Duodenal mucosa (tissue), 2 donors: Measurements from ENCODE around the gene SLC2A9.

ENCODE experiments used
- H3K27ac ChIP-seq: one replicate; pipeline ENCODE4 v1.7.0; 2013; ENCODE audit warnings: low read depth, low read length
- H3K27me3 ChIP-seq, 2 donors: one replicate each; pipeline ENCODE4 v1.7.0; 2013; ENCODE audit warnings: low read length in 2 of 2, control low read depth in 1 of 2; ENCODE audit not compliant: insufficient read depth in 2 of 2, control insufficient read depth in 1 of 2
- H3K36me3 ChIP-seq, 2 donors: one replicate each; pipeline ENCODE4 v1.7.0; 2013; ENCODE audit warnings: low read length in 2 of 2, control low read depth in 1 of 2; ENCODE audit not compliant: insufficient read depth in 2 of 2, control insufficient read depth in 1 of 2
- H3K4me1 ChIP-seq, 2 donors: one replicate each; pipeline ENCODE4 v1.7.0; 2013; ENCODE audit warnings: low read length in 2 of 2, control low read depth in 1 of 2; ENCODE audit not compliant: insufficient read depth in 2 of 2, control insufficient read depth in 1 of 2
- H3K4me3 ChIP-seq, 2 donors: one replicate each; pipeline ENCODE4 v1.7.0; 2013; ENCODE audit warnings: low read length in 2 of 2, low read depth in 1 of 2
- H3K9ac ChIP-seq, 2 donors: one replicate each; pipeline ENCODE4 v1.7.0; 2013; ENCODE audit warnings: low read length in 2 of 2, low read depth in 1 of 2
- H3K9me3 ChIP-seq, 2 donors: one replicate each; pipeline ENCODE4 v1.7.0; 2013; ENCODE audit warnings: low read length in 2 of 2, control low read depth in 1 of 2; ENCODE audit not compliant: control insufficient read depth in 1 of 2

Gene SLC2A9

GRCh38 chr4:10041036-10041435 lies 19.7 kb upstream of the SLC2A9 start:
- H3K27me3 ChIP-seq: no peaks in the 10 kb centered on the region
- H3K27ac ChIP-seq: no peak overlapping the region
- H3K9me3 ChIP-seq: peaks cover 0 to 6% of the 10 kb centered on the region in 2 donors
- H3K4me1 ChIP-seq: no peaks in the 10 kb centered on the region
- H3K4me3 ChIP-seq: no peak overlapping the region
- H3K36me3 ChIP-seq: no peaks in the 10 kb centered on the region
- H3K9ac ChIP-seq: no peak overlapping the region

- peaks cover 0 to 6% of the 10 kb centered on the region in 2 donors for H3K9me3 ChIP-seq
- no peaks in the 10 kb centered on the region for H3K36me3 ChIP-seq
- no peaks in the 10 kb centered on the region for H3K4me1 ChIP-seq
- H3K27ac ChIP-seq: no peak overlapping the region
- no peaks in the 10 kb centered on the region for H3K27me3 ChIP-seq
- H3K9ac ChIP-seq: no peak overlapping the region
- H3K4me3 ChIP-seq: no peak overlapping the region
These were observed 19.0 kb upstream of the SLC2A9 start for GRCh38 chr4:10040049-10040892.

- peaks cover 8 to 23% of the 10 kb centered on the region in 2 donors for H3K4me1 ChIP-seq
- H3K9ac ChIP-seq: no peak overlapping the region
- no peak overlapping the region for H3K27ac ChIP-seq
- H3K4me3 ChIP-seq: no peak overlapping the region
- no peaks in the 10 kb centered on the region for H3K27me3 ChIP-seq
- no peaks in the 10 kb centered on the region for H3K36me3 ChIP-seq
- no peaks in the 10 kb centered on the region for H3K9me3 ChIP-seq
These were observed 15.6 kb upstream of the SLC2A9 start for GRCh38 chr4:10036807-10037342.

GRCh38 chr4:10035130-10035529 lies 13.8 kb upstream of the SLC2A9 start:
- H3K4me3 ChIP-seq: no peak overlapping the region
- no peaks in the 10 kb centered on the region for H3K27me3 ChIP-seq
- no peaks in the 10 kb centered on the region for H3K9me3 ChIP-seq
- no peak overlapping the region for H3K27ac ChIP-seq
- no peak overlapping the region for H3K9ac ChIP-seq
- peaks cover 8 to 25% of the 10 kb centered on the region in 2 donors for H3K4me1 ChIP-seq
- H3K36me3 ChIP-seq: no peaks in the 10 kb centered on the region

- Histone ChIP-seq H3K4me1 (peaks cover 8 to 25% of the 10 kb centered on the region in 2 donors), H3K27me3 (no peaks in the 10 kb centered on the region), H3K9ac (no peak overlapping the region), H3K4me3 (no peak overlapping the region), H3K9me3 (no peaks in the 10 kb centered on the region), H3K36me3 (no peaks in the 10 kb centered on the region), H3K27ac (no peak overlapping the region)
These were observed 13.4 kb upstream of the SLC2A9 start for GRCh38 chr4:10034612-10035104.

GRCh38 chr4:10034136-10034535 lies 12.8 kb upstream of the SLC2A9 start:
- H3K27me3 ChIP-seq: no peaks in the 10 kb centered on the region
- H3K4me3 ChIP-seq: no peak overlapping the region
- H3K27ac ChIP-seq: no peak overlapping the region
- no peak overlapping the region for H3K9ac ChIP-seq
- H3K9me3 ChIP-seq: no peaks in the 10 kb centered on the region
- H3K4me1 ChIP-seq: peaks cover 8 to 25% of the 10 kb centered on the region in 2 donors
- no peaks in the 10 kb centered on the region for H3K36me3 ChIP-seq

GRCh38 chr4:10033191-10033881 lies 12.0 kb upstream of the SLC2A9 start:
- Histone ChIP-seq H3K9me3 (no peaks in the 10 kb centered on the region), H3K4me3 (no peak overlapping the region), H3K9ac (no peak overlapping the region), H3K36me3 (no peaks in the 10 kb centered on the region), H3K4me1 (peaks cover 8 to 25% of the 10 kb centered on the region in 2 donors), H3K27ac (peak overlapping the region; percentile 32), H3K27me3 (no peaks in the 10 kb centered on the region)

- Histone ChIP-seq H3K4me1 (peaks cover 8 to 25% of the 10 kb centered on the region in 2 donors), H3K4me3 (no peak overlapping the region), H3K27me3 (no peaks in the 10 kb centered on the region), H3K27ac (peak overlapping the region; percentile 2), H3K9ac (no peak overlapping the region), H3K9me3 (no peaks in the 10 kb centered on the region), H3K36me3 (no peaks in the 10 kb centered on the region)
These were observed 11.3 kb upstream of the SLC2A9 start for GRCh38 chr4:10032625-10033024.

- H3K27me3 ChIP-seq: no peaks in the 10 kb centered on the region
- H3K27ac ChIP-seq: peak overlapping the region; percentile 2
- H3K9me3 ChIP-seq: no peaks in the 10 kb centered on the region
- H3K4me1 ChIP-seq: peaks cover 8 to 25% of the 10 kb centered on the region in 2 donors
- no peak overlapping the region for H3K4me3 ChIP-seq
- H3K9ac ChIP-seq: no peak overlapping the region
- H3K36me3 ChIP-seq: no peaks in the 10 kb centered on the region
These were observed 10.6 kb upstream of the SLC2A9 start for GRCh38 chr4:10031668-10032590.
